ENCODE measurements around the gene USP9X.

GRCh38 chrX:41198410-41198809 is 113.2 kb downstream of the USP9X start:
- TF ChIP-seq PATZ1 (CRISPR knock-in tag; IDR thresholded peaks at IDR 0.05; ENCODE audit: borderline replicate concordance) (no peak), ESRRG (CRISPR knock-in tag; IDR thresholded peaks at IDR 0.05) (no peak), RARB (CRISPR knock-in tag; IDR thresholded peaks at IDR 0.05) (no peak)

All from SK-N-SH treated with all-trans-retinoic acid at 6 μM for 48 hours (cell line).